Mucosa of gallbladder (tissue), 1 donor: Measurements from ENCODE around the gene CYFIP2. TPM values are rescaled to one million over a fixed set of nuclear protein-coding genes. Genes with fewer than 3 reads are reported as not detected.

Source experiments
- DNase-seq: peaks from one replicate; pipeline ENCODE4 v3.0.0-alpha.2; 2020; ENCODE audit warnings: low spot score
- total RNA-seq: library from RNA; stranded (reverse); gene quantifications from one replicate; pipeline ENCODE4 v1.2.1, GENCODE V29; 2021
- donor health status: DM: no; HTN: no; CAD: no.

Gene CYFIP2
- total RNA-seq, 1 donor from 2014 or later = 76.4 TPM

- DNase-seq = no peak
Observed at GRCh38 chr5:157258450-157258849, 7.5 kb upstream of the CYFIP2 start.

- no peak for DNase-seq
Observed at GRCh38 chr5:157259699-157260098, 6.2 kb upstream of the CYFIP2 start.

GRCh38 chr5:157263496-157264090 lies 2.3 kb upstream of the CYFIP2 start:
- DNase-seq = no peak

GRCh38 chr5:157266286-157267007 lies 524 bp downstream of the CYFIP2 start:
- DNase-seq = no peak

GRCh38 chr5:157267025-157267424 lies 1.1 kb downstream of the CYFIP2 start:
- no peak for DNase-seq

GRCh38 chr5:157267761-157268480 lies 2.0 kb downstream of the CYFIP2 start:
- no peak for DNase-seq

- DNase-seq = no peak
Observed at GRCh38 chr5:157269165-157269671, 3.3 kb downstream of the CYFIP2 start.

- no peak for DNase-seq
Observed at GRCh38 chr5:157269761-157270272, 3.9 kb downstream of the CYFIP2 start.

GRCh38 chr5:157270771-157271170 lies 4.8 kb downstream of the CYFIP2 start:
- DNase-seq = no peak

GRCh38 chr5:157271740-157272271 lies 5.9 kb downstream of the CYFIP2 start:
- DNase-seq = peak; percentile 50

GRCh38 chr5:157273131-157273556 lies 7.2 kb downstream of the CYFIP2 start:
- no peak for DNase-seq

- no peak for DNase-seq
Observed at GRCh38 chr5:157275403-157275802, 9.5 kb downstream of the CYFIP2 start.

GRCh38 chr5:157278319-157279037 lies 12.6 kb downstream of the CYFIP2 start:
- no peak for DNase-seq

- DNase-seq = no peak
Observed at GRCh38 chr5:157279605-157280239, 13.8 kb downstream of the CYFIP2 start.

- no peak for DNase-seq
Observed at GRCh38 chr5:157280927-157281326, 15.0 kb downstream of the CYFIP2 start.

- no peak for DNase-seq
Observed at GRCh38 chr5:157282150-157282549, 16.2 kb downstream of the CYFIP2 start.

GRCh38 chr5:157283434-157283833 lies 17.5 kb downstream of the CYFIP2 start:
- no peak for DNase-seq

- DNase-seq = no peak
Observed at GRCh38 chr5:157284458-157285212, 18.7 kb downstream of the CYFIP2 start.

- no peak for DNase-seq
Observed at GRCh38 chr5:157285310-157286035, 19.6 kb downstream of the CYFIP2 start.
